K562 (cell line): Measurements from ENCODE around the gene SATB2. TPM values are rescaled to one million over a fixed set of nuclear protein-coding genes. Genes with fewer than 3 reads are reported as not detected.
A peak's percentile ranks its signal among the peaks of the same experiment; 100 is the strongest.

ENCODE experiments used
- DPF2 ChIP-seq: fragments of 450-650 bp; IDR thresholded peaks from 2 replicates; pipeline ENCODE4 v1.6.1; 2016
- FOXJ3 ChIP-seq: sonication (generic); formaldehyde crosslinking; IDR thresholded peaks from 2 replicates; pipeline ENCODE4 v1.4.0; 2020; ENCODE audit warnings: mild to moderate bottlenecking, missing genetic modification reagents
- GABPA ChIP-seq: fragments of 200-800 bp; sonication (Bioruptor generic); conservative IDR thresholded peaks from 2 replicates; pipeline ENCODE4 v1.6.1; 2016; ENCODE audit warnings: low read depth, missing genetic modification characterization, missing compliant biosample characterization
- MCM3 ChIP-seq: fragments of 450-650 bp; IDR thresholded peaks from 2 replicates; pipeline ENCODE4 v1.6.1; 2016
- MYNN ChIP-seq, 2 experiments: sonication (generic); formaldehyde crosslinking in 1 of 2; IDR thresholded peaks; 2 replicates each; pipeline versions ENCODE4 v1.5.0 to v1.6.1; 2016 to 2020; ENCODE audit warnings: antibody characterized with exemption in 1 of 2, missing genetic modification reagents in 1 of 2
- NBN ChIP-seq: fragments of 450-650 bp; IDR thresholded peaks from 2 replicates; pipeline ENCODE4 v1.6.1; 2016; ENCODE audit warnings: low read depth, mild to moderate bottlenecking
- NFYB ChIP-seq: IDR thresholded peaks from 2 replicates; pipeline ENCODE4 v1.6.1; 2011; ENCODE audit warnings: mild to moderate bottlenecking, moderate library complexity; ENCODE audit not compliant: insufficient read length; ENCODE audit errors: extremely low read depth
- SMAD4 ChIP-seq: fragments of 250-450 bp; sonication (Bioruptor Pico); conservative IDR thresholded peaks from 2 replicates; pipeline ENCODE4 v1.8.0; 2021; ENCODE audit warnings: inconsistent platforms, mild to moderate bottlenecking, moderate library complexity
- SMARCA5 ChIP-seq: fragments of 450-650 bp; IDR thresholded peaks from 2 replicates; pipeline ENCODE4 v1.6.1; 2016
- TFAM ChIP-seq: fragments of 250-450 bp; sonication (Bioruptor Pico); conservative IDR thresholded peaks from 2 replicates; pipeline ENCODE4 v1.5.0; 2021; ENCODE audit warnings: mild to moderate bottlenecking, moderate library complexity
- ZBTB9 ChIP-seq: fragments of 450-650 bp; formaldehyde crosslinking; IDR thresholded peaks from 2 replicates; pipeline ENCODE4 v1.4.0; 2020; ENCODE audit warnings: mild to moderate bottlenecking, moderate library complexity
- ZNF121 ChIP-seq: sonication (generic); formaldehyde crosslinking; conservative IDR thresholded peaks from 2 replicates; pipeline ENCODE4 v1.8.0; 2022; ENCODE audit warnings: missing genetic modification reagents
- ZNF239 ChIP-seq: fragments of 250-450 bp; sonication (Bioruptor Pico); IDR thresholded peaks from 2 replicates; pipeline ENCODE4 v1.4.0; 2020; ENCODE audit warnings: mild to moderate bottlenecking
- ZNF592 ChIP-seq: fragments of 450-650 bp; IDR thresholded peaks from 2 replicates; pipeline ENCODE4 v1.6.1; 2017; ENCODE audit warnings: antibody characterized with exemption, mild to moderate bottlenecking
- ZNF668 ChIP-seq: fragments of 250-450 bp; sonication (Bioruptor Pico); IDR thresholded peaks from 2 replicates; pipeline ENCODE4 v1.8.0; 2022; ENCODE audit warnings: mild to moderate bottlenecking, inconsistent platforms
- polyA plus RNA-seq, 8 experiments: library from polyadenylated mRNA; depleted of rRNA in 4 of 8; stranded (reverse) in 5 of 8; unstranded in 3 of 8; fragments of >200 nt; fragmentation: Nextera tagmentation in 2 of 8; fragmentation: Illumina TruSeq in 1 of 8; extraction: Ambion mirVana in 2 of 8; extraction: Trizol in 1 of 8; gene quantifications; 2 replicates each; pipeline versions ENCODE4 v1.2.1 to v1.2.3, GENCODE V29; 2011 to 2014; ENCODE audit warnings: inconsistent platforms in 1 of 8, missing spikeins in 1 of 8
- total RNA-seq, 7 experiments: library from RNA; depleted of rRNA in 6 of 7; stranded (reverse); fragments of >200 nt in 6 of 7; fragmentation: Illumina TruSeq in 2 of 7; extraction: Trizol in 2 of 7; gene quantifications; 2 replicates each; pipeline versions ENCODE4 v1.2.1 to v1.2.3, GENCODE V29; 2011 to 2021; ENCODE audit warnings: low replicate concordance in 1 of 7
- TF ChIP-seq, protein P1 (sequence below), 3 experiments: IDR thresholded peaks in 2 of 3; conservative IDR thresholded peaks in 1 of 3; 2 replicates each; pipeline ENCODE4 v1.5.1; 2011 to 2012; ENCODE audit warnings: low read length in 3 of 3, mild to moderate bottlenecking in 3 of 3, control low read depth in 2 of 3, improper control_type of control experiment in 1 of 3, inconsistent platforms in 1 of 3, low read depth in 1 of 3, mixed read lengths in 1 of 3, moderate library complexity in 1 of 3; ENCODE audit not compliant: insufficient read depth in 2 of 3
- TF ChIP-seq, protein P2 (sequence below): sonication (generic); formaldehyde crosslinking; IDR thresholded peaks from 2 replicates; pipeline ENCODE4 v1.8.1; 2023; ENCODE audit warnings: mild to moderate bottlenecking, missing genetic modification reagents

SATB2 gene
- total and polyA plus RNA-seq, 9 of the 15 experiments (the other 6 are each of a cell fraction or from before 2014, with no cell fraction given), result 4.5 to 34.0 (median 15.1) TPM

DNA sequence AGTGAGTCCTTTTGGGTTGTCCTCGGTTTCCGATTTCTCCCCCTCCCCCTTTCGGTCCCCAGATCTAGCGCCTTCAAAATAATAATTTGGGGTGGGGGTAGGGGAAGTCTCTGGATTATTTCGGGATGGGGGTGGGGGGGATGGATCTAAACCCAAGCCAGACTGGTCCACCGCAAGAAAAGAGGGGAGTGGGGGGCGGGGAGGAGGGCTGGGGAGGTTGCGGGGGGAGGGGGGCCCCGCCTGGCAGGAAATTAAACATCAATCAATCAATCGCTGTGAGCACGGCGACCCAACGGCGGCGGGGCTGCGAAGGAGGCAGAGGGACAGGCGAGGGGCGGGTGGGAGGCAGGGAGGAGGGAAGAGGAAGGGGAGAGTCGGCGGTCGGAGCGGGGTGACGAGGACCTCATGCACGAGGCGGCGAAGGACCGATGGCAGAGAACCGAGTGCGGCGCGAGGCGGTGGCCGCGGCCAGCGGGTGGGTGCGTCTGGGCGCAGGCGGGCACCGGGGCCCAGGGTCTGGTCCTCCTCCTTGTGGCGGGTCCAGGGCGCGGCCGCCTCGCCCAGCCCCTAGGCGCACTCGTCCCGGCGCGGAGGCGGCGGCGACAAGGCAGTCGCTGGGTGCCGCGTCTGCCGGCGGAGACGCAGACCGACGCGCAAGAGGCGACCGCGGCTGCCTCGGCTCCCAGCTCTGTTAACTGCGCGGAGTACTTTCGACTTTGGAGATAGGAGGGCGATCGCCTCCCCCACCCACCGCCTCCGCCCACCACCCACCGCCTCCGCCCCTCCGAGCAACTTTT, 468 bp upstream of the SATB2 start (continued):
- TF ChIP-seq NBN (no peak), ZNF239 (no peak), ZBTB9 (CRISPR knock-in tag) (no peak), MCM3 (no peak), GABPA (no peak), ZNF592 (0 out of 2 replicates have a peak, but pooled peaks have one; percentile 51), MYNN (IDR thresholded peaks at IDR 0.05) (no peak), MYNN (CRISPR knock-in tag; IDR thresholded peaks at IDR 0.05) (no peak), ZNF121 (CRISPR knock-in tag) (no peak), TFAM (no peak), ZNF668 (no peak), FOXJ3 (CRISPR knock-in tag) (no peak), SMARCA5 (no peak), DPF2 (no peak), NFYB (no peak), SMAD4 (peak; percentile 67)
- TF ChIP-seq, protein P1, sequence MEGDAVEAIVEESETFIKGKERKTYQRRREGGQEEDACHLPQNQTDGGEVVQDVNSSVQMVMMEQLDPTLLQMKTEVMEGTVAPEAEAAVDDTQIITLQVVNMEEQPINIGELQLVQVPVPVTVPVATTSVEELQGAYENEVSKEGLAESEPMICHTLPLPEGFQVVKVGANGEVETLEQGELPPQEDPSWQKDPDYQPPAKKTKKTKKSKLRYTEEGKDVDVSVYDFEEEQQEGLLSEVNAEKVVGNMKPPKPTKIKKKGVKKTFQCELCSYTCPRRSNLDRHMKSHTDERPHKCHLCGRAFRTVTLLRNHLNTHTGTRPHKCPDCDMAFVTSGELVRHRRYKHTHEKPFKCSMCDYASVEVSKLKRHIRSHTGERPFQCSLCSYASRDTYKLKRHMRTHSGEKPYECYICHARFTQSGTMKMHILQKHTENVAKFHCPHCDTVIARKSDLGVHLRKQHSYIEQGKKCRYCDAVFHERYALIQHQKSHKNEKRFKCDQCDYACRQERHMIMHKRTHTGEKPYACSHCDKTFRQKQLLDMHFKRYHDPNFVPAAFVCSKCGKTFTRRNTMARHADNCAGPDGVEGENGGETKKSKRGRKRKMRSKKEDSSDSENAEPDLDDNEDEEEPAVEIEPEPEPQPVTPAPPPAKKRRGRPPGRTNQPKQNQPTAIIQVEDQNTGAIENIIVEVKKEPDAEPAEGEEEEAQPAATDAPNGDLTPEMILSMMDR (IDR thresholded peaks at IDR 0.05 in 2 of 3, conservative IDR thresholded peaks at IDR 0.05 in 1 of 3; ENCODE audit: insufficient read depth in 2 of 3, low read depth in 1 of 3, low read length in 3 of 3), result no peak
- TF ChIP-seq, protein P2, sequence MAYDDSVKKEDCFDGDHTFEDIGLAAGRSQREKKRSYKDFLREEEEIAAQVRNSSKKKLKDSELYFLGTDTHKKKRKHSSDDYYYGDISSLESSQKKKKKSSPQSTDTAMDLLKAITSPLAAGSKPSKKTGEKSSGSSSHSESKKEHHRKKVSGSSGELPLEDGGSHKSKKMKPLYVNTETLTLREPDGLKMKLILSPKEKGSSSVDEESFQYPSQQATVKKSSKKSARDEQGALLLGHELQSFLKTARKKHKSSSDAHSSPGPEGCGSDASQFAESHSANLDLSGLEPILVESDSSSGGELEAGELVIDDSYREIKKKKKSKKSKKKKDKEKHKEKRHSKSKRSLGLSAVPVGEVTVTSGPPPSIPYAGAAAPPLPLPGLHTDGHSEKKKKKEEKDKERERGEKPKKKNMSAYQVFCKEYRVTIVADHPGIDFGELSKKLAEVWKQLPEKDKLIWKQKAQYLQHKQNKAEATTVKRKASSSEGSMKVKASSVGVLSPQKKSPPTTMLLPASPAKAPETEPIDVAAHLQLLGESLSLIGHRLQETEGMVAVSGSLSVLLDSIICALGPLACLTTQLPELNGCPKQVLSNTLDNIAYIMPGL (CRISPR knock-in tag), result no peak
